HFF-Myc (cell line): ENCODE measurements around the gene PKLR.

ENCODE experiments used
- DNase-seq: peaks from one replicate; pipeline ENCODE4 v3.0.0-alpha.2; 2011; ENCODE audit warnings: low read depth; ENCODE audit errors: extremely low read depth
- H3K4me3 ChIP-seq: replicated peaks from 2 replicates; pipeline ENCODE4 v1.5.1; 2011; ENCODE audit warnings: low read depth, mild to moderate bottlenecking, control low read depth, low read length
- TF ChIP-seq, protein P1 (sequence below): IDR thresholded peaks from 2 replicates; pipeline ENCODE4 v1.5.1; 2012; ENCODE audit warnings: mild to moderate bottlenecking, low read depth, low read length, control low read depth; ENCODE audit errors: missing control alignments

Gene PKLR

DNA sequence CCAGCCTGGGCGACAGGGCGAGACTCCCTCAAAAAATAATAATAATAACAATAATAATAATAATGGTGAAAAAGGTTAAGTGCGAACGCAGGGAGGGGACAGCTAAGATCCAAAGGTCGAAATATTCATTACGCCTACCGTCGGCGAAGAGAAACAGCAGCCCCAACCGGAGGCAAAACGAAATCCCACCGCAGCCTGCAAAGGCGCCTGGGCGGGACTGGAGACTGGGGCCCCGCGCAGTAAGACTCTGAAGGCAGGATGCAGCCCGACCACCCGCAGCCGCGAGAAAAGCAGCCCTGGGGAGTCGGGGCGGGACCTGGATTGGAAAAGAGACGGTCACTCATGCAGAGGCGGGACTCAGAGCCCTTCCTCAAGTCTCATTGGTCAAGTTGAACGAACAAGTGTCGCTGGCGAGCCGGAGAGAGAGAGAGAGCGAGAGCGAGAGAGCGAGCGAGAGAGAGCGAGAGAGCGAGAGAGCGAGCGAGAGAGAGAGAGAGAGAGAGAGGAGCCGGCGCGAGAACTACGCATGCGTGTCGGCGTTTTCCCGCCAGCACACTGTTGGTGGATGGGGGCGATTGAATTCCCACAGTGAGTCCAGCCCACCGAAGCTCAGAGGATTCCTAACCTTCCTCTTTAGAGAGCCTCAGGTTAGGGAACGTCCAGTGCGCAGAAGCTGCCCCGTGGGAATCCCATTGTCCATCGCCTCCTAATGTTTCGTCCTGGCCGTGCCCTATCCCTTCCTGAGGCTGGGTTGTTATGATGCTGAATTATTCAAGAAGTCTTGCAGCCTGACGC, 56.7 kb downstream of the PKLR start:
- TF ChIP-seq, protein P1, sequence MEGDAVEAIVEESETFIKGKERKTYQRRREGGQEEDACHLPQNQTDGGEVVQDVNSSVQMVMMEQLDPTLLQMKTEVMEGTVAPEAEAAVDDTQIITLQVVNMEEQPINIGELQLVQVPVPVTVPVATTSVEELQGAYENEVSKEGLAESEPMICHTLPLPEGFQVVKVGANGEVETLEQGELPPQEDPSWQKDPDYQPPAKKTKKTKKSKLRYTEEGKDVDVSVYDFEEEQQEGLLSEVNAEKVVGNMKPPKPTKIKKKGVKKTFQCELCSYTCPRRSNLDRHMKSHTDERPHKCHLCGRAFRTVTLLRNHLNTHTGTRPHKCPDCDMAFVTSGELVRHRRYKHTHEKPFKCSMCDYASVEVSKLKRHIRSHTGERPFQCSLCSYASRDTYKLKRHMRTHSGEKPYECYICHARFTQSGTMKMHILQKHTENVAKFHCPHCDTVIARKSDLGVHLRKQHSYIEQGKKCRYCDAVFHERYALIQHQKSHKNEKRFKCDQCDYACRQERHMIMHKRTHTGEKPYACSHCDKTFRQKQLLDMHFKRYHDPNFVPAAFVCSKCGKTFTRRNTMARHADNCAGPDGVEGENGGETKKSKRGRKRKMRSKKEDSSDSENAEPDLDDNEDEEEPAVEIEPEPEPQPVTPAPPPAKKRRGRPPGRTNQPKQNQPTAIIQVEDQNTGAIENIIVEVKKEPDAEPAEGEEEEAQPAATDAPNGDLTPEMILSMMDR = no peak
- DNase-seq = peak; percentile 99
- peak overlapping the region; percentile 60 for H3K4me3 ChIP-seq

DNA sequence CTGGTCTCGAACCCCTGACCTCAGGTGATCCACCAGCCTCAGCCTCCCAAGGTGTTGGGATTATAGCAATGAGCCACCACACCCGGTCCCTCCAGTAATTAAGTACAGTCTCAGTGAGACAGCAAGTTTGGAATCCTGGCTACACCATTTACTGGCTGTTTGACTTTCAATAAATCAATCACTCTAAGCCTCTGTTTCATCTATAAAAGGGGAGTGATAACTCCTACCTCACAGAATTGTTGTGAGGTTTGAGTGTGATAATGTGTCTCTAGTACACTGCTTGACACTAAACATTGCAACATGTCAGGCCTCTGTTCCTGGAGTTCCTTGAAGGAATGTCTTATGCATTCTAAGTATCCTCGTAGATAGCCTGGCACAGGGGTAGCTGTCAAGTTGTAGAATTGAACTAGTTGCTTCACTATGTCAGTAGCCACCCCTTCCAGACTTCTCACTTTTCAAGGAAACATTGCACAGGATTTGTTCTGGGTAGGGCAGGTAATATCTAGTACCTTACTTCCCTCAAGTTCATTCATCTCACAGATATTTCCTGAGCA, 58.4 kb downstream of the PKLR start:
- H3K4me3 ChIP-seq = peak overlapping the region; percentile 60
- DNase-seq = no peak
- TF ChIP-seq, protein P1 = no peak

DNA sequence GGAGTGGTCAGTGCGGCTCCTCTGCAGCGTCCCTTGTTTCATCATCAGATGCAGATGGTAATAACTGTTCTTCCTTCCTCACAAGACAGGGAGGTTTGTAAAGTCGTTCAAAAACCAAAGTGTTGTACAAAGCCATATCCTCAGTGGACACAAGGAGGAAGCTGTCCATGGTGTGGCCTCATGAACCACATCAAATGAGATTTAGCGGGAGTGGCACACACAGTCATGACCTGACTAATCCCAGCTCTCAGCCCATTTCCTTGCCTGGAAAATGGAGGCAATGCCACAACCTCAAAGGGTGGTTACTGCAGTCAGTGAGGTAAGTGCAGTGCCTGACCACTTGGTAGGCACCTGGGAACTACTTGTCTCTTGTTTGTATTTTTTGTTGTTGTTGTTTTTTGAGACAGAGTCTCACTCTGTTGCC, 59.4 kb downstream of the PKLR start:
- DNase-seq = no peak
- TF ChIP-seq, protein P1 = no peak
- no peak overlapping the region for H3K4me3 ChIP-seq

DNA sequence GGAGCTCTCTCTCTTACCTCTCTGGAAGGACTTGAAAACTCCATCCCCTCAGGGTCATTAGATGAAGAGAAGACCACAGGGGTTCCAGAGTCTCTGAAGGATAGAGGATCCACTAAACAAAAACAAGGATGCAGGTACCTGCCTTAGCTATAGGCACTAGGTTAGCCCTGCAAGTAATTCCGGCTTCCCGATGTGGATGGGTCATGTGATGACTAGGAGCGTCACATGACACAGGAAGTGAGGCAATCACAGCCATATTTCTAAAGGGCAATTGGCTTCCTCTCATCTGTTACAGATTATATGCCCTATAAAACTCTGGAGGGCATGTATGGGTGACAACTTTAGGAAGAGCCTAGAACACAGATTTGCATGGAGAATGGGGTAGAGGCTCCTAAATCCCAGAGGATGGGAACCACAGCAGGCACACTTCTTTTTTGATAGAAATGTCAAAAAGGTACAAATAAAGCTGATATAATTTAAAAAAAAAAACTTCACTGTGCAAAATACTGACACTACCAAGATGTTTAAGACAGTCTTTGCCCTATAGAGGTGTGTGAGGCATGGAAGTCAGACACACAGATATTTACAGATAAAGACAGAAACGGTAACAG, 60.1 kb downstream of the PKLR start:
- TF ChIP-seq, protein P1 = no peak
- peak overlapping the region; percentile 45 for H3K4me3 ChIP-seq
- peak; percentile 93 for DNase-seq
